Measurements from ENCODE around the gene EDN2.

Gene EDN2

DNA sequence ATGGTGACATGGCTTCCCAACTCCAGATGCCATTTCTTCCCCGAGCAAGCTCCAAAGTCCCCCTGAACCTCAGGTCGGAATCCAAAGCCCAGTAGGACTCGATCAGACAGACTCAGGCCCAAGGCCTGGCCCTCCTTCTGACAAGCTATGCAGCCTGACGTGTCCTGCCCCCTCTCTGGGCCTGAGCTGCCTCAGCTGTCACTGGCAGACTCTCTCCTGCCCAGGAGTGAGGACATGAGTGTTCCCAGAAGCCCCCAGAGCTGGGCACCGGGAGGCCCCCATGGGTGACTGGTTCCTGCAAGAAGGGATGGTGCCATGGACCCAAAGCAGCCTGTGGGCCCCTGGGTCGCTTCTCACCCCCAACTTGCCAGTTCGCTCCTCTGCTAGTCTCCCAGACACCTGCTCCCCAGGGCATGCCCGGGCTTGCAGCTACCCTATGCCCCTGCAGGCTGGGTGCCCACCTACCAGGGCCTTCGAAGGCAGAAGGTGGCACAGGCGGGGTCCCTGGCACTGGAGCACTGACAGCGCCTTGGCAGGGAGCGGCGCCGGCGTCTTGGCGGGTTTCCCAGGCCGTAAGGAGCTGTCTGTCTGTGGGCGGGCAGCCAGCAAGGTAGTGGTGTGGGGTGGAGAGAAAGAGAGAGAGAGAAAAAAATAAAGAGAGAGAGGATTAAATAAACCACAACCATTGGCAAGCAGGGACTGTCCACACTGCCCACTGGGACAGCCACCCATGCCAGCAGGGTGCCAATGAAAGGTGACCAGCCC, 2.3 kb downstream of the EDN2 start:
- no peak for DNase-seq

DNA sequence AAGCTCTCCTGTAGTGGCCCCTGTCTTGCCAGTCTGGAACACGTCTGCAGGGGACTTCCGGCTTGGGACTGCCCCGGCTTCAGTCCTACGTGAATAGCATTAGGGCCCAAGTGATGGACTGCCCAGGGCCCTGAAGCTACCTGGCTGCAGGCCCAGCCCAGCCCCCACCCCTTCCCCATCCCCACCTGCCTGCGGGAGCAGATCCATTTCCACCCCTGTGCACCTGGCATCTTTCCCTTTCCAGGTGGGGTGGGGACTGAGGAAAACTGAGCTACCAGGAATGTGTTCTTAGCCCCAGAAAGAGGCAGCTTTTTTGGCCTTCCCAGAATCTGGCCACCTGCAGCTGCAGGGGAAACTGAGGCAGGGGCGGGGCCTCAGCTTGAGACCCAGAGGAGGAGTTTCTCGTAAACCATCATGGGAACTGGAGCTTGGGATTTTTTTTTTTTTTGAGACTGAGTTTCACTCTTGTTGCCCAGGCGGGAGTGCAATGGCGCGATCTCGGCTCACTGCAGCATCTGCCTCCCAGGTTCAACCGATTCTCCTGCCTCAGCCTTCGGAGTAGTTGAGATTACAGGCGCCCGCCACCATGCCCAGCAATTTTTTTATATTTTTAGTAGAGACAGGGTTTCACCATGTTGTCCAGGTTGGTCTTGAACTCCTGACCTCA, 3.2 kb downstream of the EDN2 start:
- no peak for DNase-seq

- DNase-seq: no peak
Observed at GRCh38 chr1:41480204-41481108, 4.0 kb downstream of the EDN2 start.

GRCh38 chr1:41479808-41480160, 4.7 kb downstream of the EDN2 start:
- DNase-seq: no peak

DNA sequence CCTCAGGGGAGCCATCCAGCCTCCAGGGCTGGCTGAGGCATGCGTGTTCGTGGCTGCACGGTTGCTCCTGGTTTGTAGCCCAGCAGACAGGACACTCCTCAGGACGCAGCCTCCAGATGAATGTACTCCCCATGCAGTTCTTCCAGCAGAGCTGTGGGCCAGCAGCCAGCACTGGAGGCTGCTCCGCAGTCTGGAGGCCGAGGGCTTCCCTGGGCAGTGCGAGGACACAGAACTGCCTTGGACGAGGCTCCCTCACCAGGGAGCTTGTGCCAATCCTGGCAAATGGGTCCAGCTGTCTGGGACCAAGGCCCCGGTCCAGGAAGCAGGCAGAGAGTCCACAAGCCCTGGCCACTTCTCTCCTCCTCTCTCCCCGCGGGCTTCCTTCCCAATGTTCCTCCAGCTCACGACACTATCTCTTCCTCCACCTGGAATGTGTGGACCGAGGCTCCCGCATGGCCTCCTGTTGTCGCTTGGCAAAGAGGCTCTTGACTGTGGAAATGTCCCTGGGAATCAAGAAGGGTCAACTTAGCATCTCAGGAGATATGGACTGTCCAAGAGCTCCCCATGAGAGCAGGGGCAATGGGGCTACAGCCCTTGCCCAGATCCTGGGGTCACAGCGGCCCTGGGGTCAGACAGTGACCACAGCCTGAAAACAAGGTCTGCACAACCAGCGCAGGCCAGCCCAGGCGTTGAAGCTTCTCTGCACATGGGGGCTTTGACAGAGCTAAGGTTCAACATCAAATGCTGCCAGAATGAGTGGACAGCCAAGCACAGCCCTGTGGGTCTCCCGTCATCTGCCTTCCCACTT, 5.3 kb downstream of the EDN2 start:
- DNase-seq: no peak

- no peak for DNase-seq
Observed at GRCh38 chr1:41478118-41478748, 6.2 kb downstream of the EDN2 start.

DNA sequence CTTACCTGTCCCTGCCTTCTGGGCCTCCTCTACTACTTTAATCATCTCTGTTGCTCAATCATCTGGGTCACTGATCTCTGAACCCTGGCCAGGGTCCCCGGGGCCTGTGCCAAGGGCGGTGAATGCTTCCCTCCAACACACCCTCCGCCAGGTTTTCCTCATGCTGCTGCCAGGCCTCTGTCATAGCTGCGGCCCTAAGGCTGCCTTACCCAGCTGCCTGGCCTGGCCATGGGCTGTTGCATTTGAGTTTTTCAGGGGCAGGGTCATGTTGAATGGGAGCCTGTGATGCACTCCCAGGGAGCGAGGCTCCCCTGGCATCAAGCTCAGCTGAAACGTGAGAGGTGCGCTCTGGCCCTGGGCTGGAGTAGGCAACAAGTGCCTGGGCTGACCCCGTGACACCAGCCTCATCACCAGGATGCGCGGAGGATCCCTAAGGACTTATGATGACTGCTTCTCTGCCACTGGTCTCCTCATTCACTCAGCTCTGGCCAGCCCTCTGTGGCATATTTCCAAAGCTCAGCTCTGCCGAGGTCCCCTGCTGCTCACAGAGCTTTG, 7.6 kb downstream of the EDN2 start:
- DNase-seq: no peak

DNA sequence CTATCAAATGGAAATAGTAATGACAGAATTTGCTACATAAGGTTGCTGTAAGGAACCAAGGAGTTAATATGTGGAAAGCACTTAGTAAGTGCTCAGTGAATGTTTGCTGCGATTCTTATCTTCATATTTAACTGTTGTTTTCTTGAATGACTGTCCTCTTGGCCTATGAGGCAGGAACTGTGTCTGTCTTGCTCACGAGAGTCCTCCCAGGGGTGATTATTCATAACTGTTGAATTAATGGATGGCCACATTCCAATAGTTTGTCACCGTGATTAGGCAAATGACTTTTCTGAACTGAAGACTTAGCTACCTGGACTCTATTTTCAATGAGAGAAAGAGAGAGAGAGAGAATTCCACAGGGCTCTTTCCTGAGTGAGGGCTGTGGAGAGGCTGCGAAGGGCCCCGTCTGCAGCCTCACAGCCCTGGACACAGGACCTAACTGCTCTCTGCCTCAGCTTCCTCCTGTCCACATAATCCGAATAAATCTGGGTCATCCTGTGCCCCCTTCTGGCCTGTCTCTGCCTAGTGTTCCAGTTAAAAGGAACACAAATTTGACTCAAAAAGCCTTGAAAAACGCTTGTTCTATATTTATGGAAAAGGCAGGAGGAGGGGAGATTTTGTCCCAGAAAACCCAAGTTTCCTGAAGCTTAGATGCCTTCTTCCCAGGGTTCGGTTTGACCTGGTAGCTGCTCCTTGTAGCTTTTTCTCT, 8.5 kb downstream of the EDN2 start:
- no peak for DNase-seq

- no peak for DNase-seq
Observed at GRCh38 chr1:41475346-41475745, 9.1 kb downstream of the EDN2 start.

GRCh38 chr1:41474490-41475271, 9.8 kb downstream of the EDN2 start:
- no peak for DNase-seq

- DNase-seq: no peak
Observed at GRCh38 chr1:41473738-41474362, 10.6 kb downstream of the EDN2 start.

DNA sequence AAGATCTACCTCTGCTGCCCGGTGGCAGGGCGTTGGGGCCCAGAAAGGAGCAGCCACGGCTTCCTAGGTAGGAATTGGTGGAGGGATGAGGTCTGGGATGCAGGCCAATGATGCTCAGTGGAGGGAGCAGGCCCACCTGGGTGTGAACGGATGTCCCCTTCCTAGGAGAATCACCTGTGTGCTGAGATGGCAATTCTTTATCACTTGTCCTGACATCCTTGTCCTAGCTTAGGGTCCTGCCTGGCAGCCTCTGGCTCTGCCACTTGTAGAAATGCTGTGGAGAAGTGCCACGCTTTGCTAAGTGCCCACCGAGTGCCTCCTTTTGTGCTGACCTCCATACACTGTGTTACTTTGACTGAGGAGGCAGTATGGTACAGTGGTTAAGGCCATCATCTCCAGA, 12.8 kb downstream of the EDN2 start:
- DNase-seq: no peak

DNA sequence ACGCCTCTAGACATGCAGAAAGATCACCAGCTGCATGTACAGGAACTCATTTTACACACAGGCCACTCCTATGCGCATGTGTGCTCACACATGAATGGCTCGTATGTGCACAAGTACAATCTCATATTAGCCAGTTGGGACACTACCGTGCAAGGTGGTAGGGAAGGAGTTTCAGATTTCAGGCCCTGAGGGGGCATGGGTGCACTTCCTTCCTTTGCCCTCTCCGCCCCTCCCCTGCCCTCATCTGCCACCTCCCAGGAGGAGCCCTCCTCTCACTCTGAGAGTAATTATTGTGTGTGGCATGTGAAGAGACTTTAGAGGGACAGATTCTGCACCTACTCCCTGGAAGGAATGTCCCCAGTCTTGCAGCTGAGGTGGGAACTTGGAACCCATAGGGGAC, 14.8 kb downstream of the EDN2 start:
- DNase-seq: no peak

DNA sequence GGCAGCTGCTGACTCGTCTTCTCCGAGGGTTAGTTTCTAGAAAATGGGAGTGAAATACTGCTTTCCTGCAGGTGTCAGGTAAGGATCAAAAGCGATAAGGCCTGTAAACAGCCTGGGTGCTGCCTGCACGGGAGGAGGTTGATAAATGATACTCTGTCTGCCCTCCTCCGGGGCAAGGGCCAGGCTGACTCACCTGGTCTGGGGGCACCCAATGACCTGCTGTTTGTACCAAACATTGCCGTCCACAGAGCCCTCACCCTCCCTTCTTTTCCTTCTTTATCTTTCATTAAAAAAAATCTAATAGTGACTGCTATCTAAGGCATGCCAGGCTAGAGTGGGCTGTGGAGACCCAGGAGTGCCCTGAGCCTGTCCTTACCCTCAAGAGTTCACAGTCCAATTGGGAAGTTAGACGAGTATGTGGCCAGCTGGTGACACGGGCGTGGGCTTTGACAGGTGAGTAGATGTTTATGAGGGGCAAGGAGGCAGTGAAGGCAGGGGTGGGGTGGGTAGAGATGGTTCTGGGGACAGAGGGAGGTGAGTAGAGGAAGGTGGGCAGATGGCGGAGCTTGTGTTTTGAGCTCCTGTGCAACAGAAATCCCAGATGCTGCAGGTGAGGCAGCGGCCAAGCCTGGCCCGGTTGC, 16.2 kb downstream of the EDN2 start:
- DNase-seq: no peak

- DNase-seq: no peak
Observed at GRCh38 chr1:41467673-41468072, 16.8 kb downstream of the EDN2 start.

DNA sequence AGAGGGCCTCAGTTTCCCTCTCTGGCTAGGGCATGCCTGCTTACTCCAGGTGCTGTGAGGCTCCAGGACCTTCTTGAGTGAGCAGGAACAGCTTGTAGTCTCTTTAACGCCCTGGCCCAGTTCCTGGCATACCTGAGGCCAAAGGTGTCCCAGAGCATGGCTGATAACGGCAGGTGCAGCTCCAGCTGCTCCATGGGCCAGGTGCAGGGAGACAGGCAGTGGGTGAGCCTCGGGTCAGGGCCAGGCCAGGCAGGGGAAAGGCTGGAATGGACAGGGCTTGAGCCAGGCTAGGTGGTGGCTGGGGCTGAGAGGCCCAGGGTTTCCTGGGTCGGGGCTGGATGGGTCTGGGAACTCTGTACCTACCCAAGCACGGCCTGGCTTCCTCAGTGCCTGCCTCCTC, 18.3 kb downstream of the EDN2 start:
- no peak for DNase-seq

GRCh38 chr1:41465741-41466140, 18.7 kb downstream of the EDN2 start:
- no peak for DNase-seq

- DNase-seq: no peak
Observed at GRCh38 chr1:41464885-41465284, 19.6 kb downstream of the EDN2 start.

GRCh38 chr1:41463516-41463915, 21.0 kb downstream of the EDN2 start:
- no peak for DNase-seq

GRCh38 chr1:41462680-41463004, 21.8 kb downstream of the EDN2 start:
- DNase-seq: no peak

Data from stimulated activated CD4-positive, alpha-beta T cell treated with anti-CD3 and anti-CD28 coated beads, Interleukin-2, amount 100 ng/mL, for 48 hours (primary cell).